CD14-positive monocyte (primary cell): Measurements from ENCODE around the gene CDC73. TPM values are rescaled to one million over a fixed set of nuclear protein-coding genes. Genes with fewer than 3 reads are reported as not detected.

Source experiments
- DNase-seq, 3 donors: peaks; one replicate each; pipeline ENCODE4 v3.0.0-alpha.2; 2011 to 2022
- H2AFZ ChIP-seq: 2 replicates; pipeline ENCODE4 v1.6.0; 2012; ENCODE audit warnings: mild to moderate bottlenecking, low read depth, low read length, inconsistent platforms; ENCODE audit not compliant: insufficient read depth, poor library complexity, severe bottlenecking
- H3K27ac ChIP-seq, 2 donors: 1 replicate in 1 of 2; 2 replicates in 1 of 2; pipeline ENCODE4 v1.5.1; 2012 to 2013; ENCODE audit warnings: low read length in 2 of 2, control low read depth in 1 of 2, inconsistent platforms in 1 of 2, low read depth in 1 of 2, mild to moderate bottlenecking in 1 of 2
- H3K27me3 ChIP-seq, 2 donors: one replicate each; pipeline versions ENCODE4 v1.6.0 to v1.6.1; 2011 to 2013; ENCODE audit warnings: low read length in 2 of 2; ENCODE audit not compliant: control insufficient read depth in 2 of 2, insufficient read depth in 2 of 2
- H3K36me3 ChIP-seq, 2 donors: replicated peaks in 1 of 2; 1 replicate in 1 of 2; 2 replicates in 1 of 2; pipeline versions ENCODE4 v1.5.1 to v1.6.1; 2012 to 2013; ENCODE audit warnings: low read length in 2 of 2, control low read depth in 1 of 2, inconsistent platforms in 1 of 2, mild to moderate bottlenecking in 1 of 2; ENCODE audit not compliant: insufficient read depth in 2 of 2, control insufficient read depth in 1 of 2
- H3K4me1 ChIP-seq, 2 donors: 1 replicate in 1 of 2; 2 replicates in 1 of 2; pipeline versions ENCODE4 v1.5.1 to v1.6.1; 2012 to 2013; ENCODE audit warnings: low read length in 2 of 2, control low read depth in 1 of 2, inconsistent platforms in 1 of 2, mild to moderate bottlenecking in 1 of 2, moderate library complexity in 1 of 2; ENCODE audit not compliant: insufficient read depth in 2 of 2, control insufficient read depth in 1 of 2
- H3K4me2 ChIP-seq: replicated peaks from 2 replicates; pipeline ENCODE3; 2012; ENCODE audit warnings: low read length, moderate library complexity, mild to moderate bottlenecking; ENCODE audit not compliant: poor library complexity, severe bottlenecking; ENCODE audit errors: extremely low read depth
- H3K4me3 ChIP-seq, 3 experiments: fragments of 200-600 bp in 1 of 3; sonication (generic) in 1 of 3; replicated peaks in 1 of 3; 1 replicate in 2 of 3; 2 replicates in 1 of 3; pipeline ENCODE4 v1.5.1; 2011 to 2013; ENCODE audit warnings: low read length in 3 of 3, mild to moderate bottlenecking in 3 of 3, control low read depth in 2 of 3, low read depth in 2 of 3, inconsistent platforms in 1 of 3, moderate library complexity in 1 of 3
- H3K79me2 ChIP-seq: 2 replicates; pipeline ENCODE4 v1.6.0; 2012; ENCODE audit warnings: mild to moderate bottlenecking, control low read depth, inconsistent platforms, low read length, moderate library complexity; ENCODE audit not compliant: insufficient read depth
- H3K9ac ChIP-seq: 2 replicates; pipeline ENCODE4 v1.6.0; 2017; ENCODE audit warnings: low read length, mild to moderate bottlenecking; ENCODE audit not compliant: insufficient read depth, poor library complexity, severe bottlenecking
- H3K9me3 ChIP-seq, 2 donors: replicated peaks in 1 of 2; 1 replicate in 1 of 2; 2 replicates in 1 of 2; pipeline versions ENCODE4 v1.5.1 to v1.6.1; 2012 to 2013; ENCODE audit warnings: low read length in 2 of 2, control low read depth in 1 of 2; ENCODE audit not compliant: control insufficient read depth in 1 of 2, insufficient read depth in 1 of 2
- H4K20me1 ChIP-seq: 2 replicates; pipeline ENCODE4 v1.6.0; 2012; ENCODE audit warnings: mild to moderate bottlenecking, low read length, control low read depth, moderate library complexity; ENCODE audit not compliant: insufficient read depth
- H3K27ac Mint-ChIP-seq, 7 donors: one replicate each; pipeline ENCODE4 v1.8.0; 2020; ENCODE audit warnings: mild to moderate bottlenecking in 7 of 7, mixed read lengths in 7 of 7, moderate library complexity in 6 of 7, inconsistent platforms in 2 of 7
- H3K27me3 Mint-ChIP-seq, 3 donors: one replicate each; pipeline ENCODE4 v1.8.0; 2021 to 2022; ENCODE audit warnings: low read depth in 3 of 3, mild to moderate bottlenecking in 3 of 3, mixed read lengths in 3 of 3, moderate library complexity in 3 of 3, inconsistent platforms in 1 of 3
- H3K36me3 Mint-ChIP-seq, 2 donors: one replicate each; pipeline ENCODE4 v1.8.0; 2020; ENCODE audit warnings: mixed read lengths in 2 of 2, inconsistent platforms in 1 of 2, mild to moderate bottlenecking in 1 of 2
- H3K4me1 Mint-ChIP-seq: one replicate; pipeline ENCODE4 v1.8.0; 2020; ENCODE audit warnings: mild to moderate bottlenecking, mixed read lengths
- H3K4me3 Mint-ChIP-seq, 2 donors: one replicate each; pipeline ENCODE4 v1.8.0; 2020; ENCODE audit warnings: mild to moderate bottlenecking in 2 of 2, mixed read lengths in 2 of 2, moderate library complexity in 1 of 2
- H3K9me3 Mint-ChIP-seq, 7 donors: one replicate each; pipeline ENCODE4 v1.8.0; 2020 to 2022; ENCODE audit warnings: mixed read lengths in 7 of 7, mild to moderate bottlenecking in 6 of 7, moderate library complexity in 6 of 7, inconsistent platforms in 2 of 7
- CTCF ChIP-seq: fragments of 200-600 bp; IDR thresholded peaks from one replicate; pipeline ENCODE4 v1.8.0; 2022; ENCODE audit warnings: antibody characterized with exemption, mild to moderate bottlenecking
- whole genome bisulfite sequencing: methylation state at CpG from one replicate; pipeline ENCODE4 v1.1.5; 2013; ENCODE audit warnings: missing lambda C conversion rate; ENCODE audit not compliant: insufficient coverage; 5-methylcytosine and 5-hydroxymethylcytosine counted together
- intact Hi-C, 2 donors: fragments of 100-400 bp; cut with micrococcal nuclease; formaldehyde crosslinking; loops; one replicate each; pipeline versions ENCODE4 v1.15.0 to v1.15.1; 2023
- polyA plus RNA-seq, 3 donors: library from polyadenylated mRNA; depleted of rRNA in 1 of 3; unstranded in 2 of 3; stranded (reverse) in 1 of 3; fragments of 300-500 nt in 2 of 3; fragments of >200 nt in 1 of 3; fragmentation: Illumina TruSeq in 2 of 3; gene quantifications; 1 replicate in 2 of 3; 2 replicates in 1 of 3; pipeline ENCODE4 v1.2.3, GENCODE V29; 2012 to 2021

Gene CDC73
- polyA plus RNA-seq, 3 donors, result 14.2 to 60.3 (median 57.2) TPM

GRCh38 chr1:193103759-193104501, 17.9 kb upstream of the CDC73 start:
- Mint-ChIP-seq H3K9me3 (no peaks in the 10 kb centered on the region), H3K27me3 (peaks cover 0 to 3% (median 1%) of the 10 kb centered on the region in 3 donors), H3K4me3 (peak overlapping the region; percentile 88 to 95), H3K4me1 (peaks cover 23% of the 10 kb centered on the region), H3K27ac (peak overlapping the region; percentile 90 to 95 (median 93)), H3K36me3 (peaks cover 20 to 21% of the 10 kb centered on the region in 2 donors)
- Histone ChIP-seq H3K4me3 (peak overlapping the region; percentile 63 to 97 (median 96)), H3K4me1 (peaks cover 14 to 21% of the 10 kb centered on the region in 2 donors), H2AFZ (peak overlapping the region; percentile 90), H3K79me2 (peaks cover 35% of the 10 kb centered on the region), H3K27ac (peak overlapping the region; percentile 66 to 90), H3K9me3 (no peaks in the 10 kb centered on the region), H3K4me2 (peak overlapping the region; percentile 87), H3K27me3 (no peaks in the 10 kb centered on the region), H3K36me3 (peaks cover 18 to 25% of the 10 kb centered on the region in 2 donors), H3K9ac (peak overlapping the region; percentile 88), H4K20me1 (peaks cover 25% of the 10 kb centered on the region)
- 33% methylated on average over 5 of the region's 9 CpGs for WGBS
- intact Hi-C loops, result loop anchor here in 1 of 2 donors (10.0 kb wide), 1 partner anchor 49 kb away; the partner anchor contains the start of genes RO60 and UCHL5
- DNase-seq, result peak in 1 of 3 donors; percentile 6
- TF ChIP-seq CTCF, result no peak

GRCh38 chr1:193104502-193104906, 17.3 kb upstream of the CDC73 start:
- peak; percentile 29 to 57 (median 52) for DNase-seq
- WGBS, result 0% methylated on average over 23 of the region's 24 CpGs
- Histone ChIP-seq H3K4me2 (peak overlapping the region; percentile 87), H3K4me3 (peak overlapping the region; percentile 63 to 97 (median 96)), H2AFZ (peak overlapping the region; percentile 90), H4K20me1 (peaks cover 25% of the 10 kb centered on the region), H3K36me3 (peaks cover 12 to 19% of the 10 kb centered on the region in 2 donors), H3K27ac (peak overlapping the region; percentile 66 to 90), H3K79me2 (peaks cover 35% of the 10 kb centered on the region), H3K9ac (peak overlapping the region; percentile 88), H3K9me3 (no peaks in the 10 kb centered on the region), H3K4me1 (peaks cover 14 to 21% of the 10 kb centered on the region in 2 donors), H3K27me3 (no peaks in the 10 kb centered on the region)
- Mint-ChIP-seq H3K36me3 (peaks cover 15% of the 10 kb centered on the region in 2 donors), H3K27ac (peak overlapping the region; percentile 90 to 95 (median 93)), H3K27me3 (peaks cover 0 to 3% (median 1%) of the 10 kb centered on the region in 3 donors), H3K4me1 (peaks cover 23% of the 10 kb centered on the region), H3K9me3 (no peaks in the 10 kb centered on the region), H3K4me3 (peak overlapping the region; percentile 88 to 95)
- intact Hi-C loops, result loop anchor here in 1 of 2 donors (10.0 kb wide), 1 partner anchor 50 kb away; the partner anchor contains the start of genes RO60 and UCHL5
- no peak for TF ChIP-seq CTCF
